GM18861 (cell line): ENCODE data around the gene LDHAL6B.
"Not testable (repeated sequence)": the region's sequence is repeated elsewhere in the genome, so short reads cannot be mapped to it uniquely, and the experiment has no call there.

Experiments
- ATAC-seq: cut with Tn5 transposase; IDR thresholded peaks from one replicate; pipeline ENCODE4 v1.9.1; 2021; ENCODE audit not compliant: unreplicated experiment

Gene LDHAL6B

GRCh38 chr15:59206623-59207183 is at the start of gene LDHAL6B:
LDHAL6B (plus strand) TSS chr15:59206843; CDS start chr15:59206941, 98 bp downstream.
- ATAC-seq: no peak

- ATAC-seq: no peak
Measured at GRCh38 chr15:59157396-59157795, 49.2 kb upstream of the LDHAL6B start.

GRCh38 chr15:59157840-59158700 is 48.6 kb upstream of the LDHAL6B start:
- ATAC-seq: no peak

- ATAC-seq: no peak
Measured at GRCh38 chr15:59158701-59159034, 48.0 kb upstream of the LDHAL6B start.

GRCh38 chr15:59159210-59159609 is 47.4 kb upstream of the LDHAL6B start:
- no peak for ATAC-seq

- no peak for ATAC-seq
Measured at GRCh38 chr15:59160880-59161593, 45.6 kb upstream of the LDHAL6B start.

GRCh38 chr15:59162080-59162479 is 44.6 kb upstream of the LDHAL6B start:
- not testable (repeated sequence) for ATAC-seq

GRCh38 chr15:59165726-59166125 is 40.9 kb upstream of the LDHAL6B start:
- no peak for ATAC-seq

- ATAC-seq: no peak
Measured at GRCh38 chr15:59166166-59166565, 40.5 kb upstream of the LDHAL6B start.

GRCh38 chr15:59166601-59167265 is 39.9 kb upstream of the LDHAL6B start:
- ATAC-seq: no peak

GRCh38 chr15:59168536-59168935 is 38.1 kb upstream of the LDHAL6B start:
- ATAC-seq: no peak

- no peak for ATAC-seq
Measured at GRCh38 chr15:59169251-59169708, 37.4 kb upstream of the LDHAL6B start.

GRCh38 chr15:59170295-59171066 is 36.2 kb upstream of the LDHAL6B start:
- no peak for ATAC-seq

GRCh38 chr15:59171067-59171397 is 35.6 kb upstream of the LDHAL6B start:
- no peak for ATAC-seq

- no peak for ATAC-seq
Measured at GRCh38 chr15:59172289-59172901, 34.2 kb upstream of the LDHAL6B start.

GRCh38 chr15:59173194-59173593 is 33.4 kb upstream of the LDHAL6B start:
- ATAC-seq: no peak

- no peak for ATAC-seq
Measured at GRCh38 chr15:59174151-59174834, 32.4 kb upstream of the LDHAL6B start.

- ATAC-seq: no peak
Measured at GRCh38 chr15:59174835-59175831, 31.5 kb upstream of the LDHAL6B start.
